Measurements from ENCODE around the gene SGTB. TPM values are rescaled to one million over a fixed set of nuclear protein-coding genes. Genes with fewer than 3 reads are reported as not detected.

The SGTB gene
- total and polyA plus RNA-seq, 2 of the 8 experiments (the other 6 are each of a cell fraction or from before 2014, with no cell fraction given), result 2.2 to 18.7 TPM

DNA sequence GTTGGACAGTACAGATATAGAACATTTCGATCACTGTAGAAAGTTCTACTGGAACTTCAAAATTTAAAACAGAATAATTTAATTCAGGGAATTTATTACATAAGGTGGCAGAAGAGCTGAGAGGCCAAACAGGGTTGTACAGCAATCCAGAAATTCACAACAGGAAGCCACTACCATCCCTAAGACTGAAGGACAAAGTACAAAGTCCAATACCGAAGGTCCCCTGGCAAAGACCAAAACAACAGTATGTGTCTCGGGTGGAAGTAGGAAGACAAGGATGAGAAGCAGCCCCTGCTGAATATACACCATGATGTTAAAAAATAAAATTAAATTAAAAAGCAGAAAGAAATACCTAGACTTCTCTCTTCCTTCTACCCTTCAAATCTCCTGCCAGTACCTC is 19.9 kb downstream of the SGTB start (continued):
- TF ChIP-seq SP4 (IDR thresholded peaks at IDR 0.05; ENCODE audit: low read length), result no peak
- TF ChIP-seq POLR2A (IDR thresholded peaks at IDR 0.05; ENCODE audit: control extremely low read depth in 1 of 2, low read depth in 2 of 2, low read length in 2 of 2), result no peak
- no peak for TF ChIP-seq TEAD4 (IDR thresholded peaks at IDR 0.05; ENCODE audit: low read depth, low read length)
- no peak for TF ChIP-seq EGR1 (IDR thresholded peaks at IDR 0.05; ENCODE audit: borderline replicate concordance, low read depth, low read length)
- TF ChIP-seq, protein P1, sequence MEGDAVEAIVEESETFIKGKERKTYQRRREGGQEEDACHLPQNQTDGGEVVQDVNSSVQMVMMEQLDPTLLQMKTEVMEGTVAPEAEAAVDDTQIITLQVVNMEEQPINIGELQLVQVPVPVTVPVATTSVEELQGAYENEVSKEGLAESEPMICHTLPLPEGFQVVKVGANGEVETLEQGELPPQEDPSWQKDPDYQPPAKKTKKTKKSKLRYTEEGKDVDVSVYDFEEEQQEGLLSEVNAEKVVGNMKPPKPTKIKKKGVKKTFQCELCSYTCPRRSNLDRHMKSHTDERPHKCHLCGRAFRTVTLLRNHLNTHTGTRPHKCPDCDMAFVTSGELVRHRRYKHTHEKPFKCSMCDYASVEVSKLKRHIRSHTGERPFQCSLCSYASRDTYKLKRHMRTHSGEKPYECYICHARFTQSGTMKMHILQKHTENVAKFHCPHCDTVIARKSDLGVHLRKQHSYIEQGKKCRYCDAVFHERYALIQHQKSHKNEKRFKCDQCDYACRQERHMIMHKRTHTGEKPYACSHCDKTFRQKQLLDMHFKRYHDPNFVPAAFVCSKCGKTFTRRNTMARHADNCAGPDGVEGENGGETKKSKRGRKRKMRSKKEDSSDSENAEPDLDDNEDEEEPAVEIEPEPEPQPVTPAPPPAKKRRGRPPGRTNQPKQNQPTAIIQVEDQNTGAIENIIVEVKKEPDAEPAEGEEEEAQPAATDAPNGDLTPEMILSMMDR (IDR thresholded peaks at IDR 0.05; ENCODE audit: control extremely low read depth in 1 of 3, insufficient read depth in 1 of 3, low read depth in 1 of 3, low read length in 3 of 3), result no peak
- no peak for TF ChIP-seq KDM4A (IDR thresholded peaks at IDR 0.05; ENCODE audit: low read depth, low read length, severe bottlenecking)
